ENCODE measurements around the gene MAN1A1.
A peak's percentile ranks its signal among the peaks of the same experiment; 100 is the strongest.
"Not testable (repeated sequence)": the region's sequence is repeated elsewhere in the genome, so short reads cannot be mapped to it uniquely, and the experiment has no call there.

MAN1A1 gene

DNA sequence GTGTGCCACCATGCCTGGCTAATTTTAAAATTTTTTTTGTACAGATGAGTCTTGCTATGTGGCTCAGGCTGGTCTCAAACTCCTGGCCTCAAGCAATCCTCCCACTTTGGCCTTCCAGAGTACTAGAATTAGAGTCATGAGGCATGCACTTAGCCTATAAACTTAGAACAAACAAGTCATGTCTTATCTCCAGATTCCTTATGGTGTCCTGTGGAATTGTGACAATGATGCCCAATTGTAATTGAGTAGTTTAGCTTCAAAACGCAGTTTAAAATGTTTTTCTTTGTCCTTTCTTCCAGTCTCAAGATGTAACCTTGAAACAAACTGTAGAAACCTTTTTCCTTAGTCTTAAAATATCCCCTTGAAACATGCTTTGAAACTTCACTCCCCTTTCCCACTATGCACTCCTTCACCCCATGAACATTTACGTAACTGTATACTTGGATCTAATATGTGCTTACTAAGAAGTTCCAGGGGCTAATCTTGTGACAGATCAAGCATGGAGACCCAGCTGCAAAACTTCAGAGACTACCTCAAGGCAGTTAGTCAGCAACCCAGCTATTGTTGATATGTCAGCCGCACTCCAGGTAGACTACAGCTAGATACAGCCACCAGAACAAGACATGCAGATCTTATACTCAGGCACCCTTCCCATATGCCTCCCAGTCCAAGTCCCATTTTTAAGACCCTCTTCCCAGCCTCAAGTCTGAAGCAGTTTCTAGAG, 46.2 kb downstream of the MAN1A1 start:
- DNase-seq (ENCODE audit: low spot score) = no peak

DNA sequence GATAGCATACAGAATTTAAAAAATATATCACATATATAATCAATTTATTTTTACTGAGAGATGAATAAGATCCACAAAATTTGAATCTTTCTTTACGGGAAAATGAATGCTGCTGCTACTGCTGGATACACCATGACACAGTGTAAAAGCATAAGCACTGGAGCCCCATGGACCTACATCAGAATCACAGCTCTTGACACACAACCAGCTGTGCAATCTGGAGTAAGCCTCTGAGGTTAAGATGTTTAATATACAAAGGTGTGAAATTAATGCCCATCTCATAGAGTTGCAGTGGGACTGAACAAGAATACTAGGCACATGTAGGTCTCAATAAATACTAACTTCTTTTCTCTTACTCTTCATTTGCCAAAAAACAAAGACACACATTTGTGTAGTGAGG, 48.1 kb downstream of the MAN1A1 start:
- no peak for DNase-seq (ENCODE audit: low spot score)

GRCh38 chr6:119299694-119300093, 49.9 kb downstream of the MAN1A1 start:
- no peak for DNase-seq (ENCODE audit: low spot score)

- DNase-seq (ENCODE audit: low spot score) = no peak
Observed at GRCh38 chr6:119297049-119297448, 52.5 kb downstream of the MAN1A1 start.

DNA sequence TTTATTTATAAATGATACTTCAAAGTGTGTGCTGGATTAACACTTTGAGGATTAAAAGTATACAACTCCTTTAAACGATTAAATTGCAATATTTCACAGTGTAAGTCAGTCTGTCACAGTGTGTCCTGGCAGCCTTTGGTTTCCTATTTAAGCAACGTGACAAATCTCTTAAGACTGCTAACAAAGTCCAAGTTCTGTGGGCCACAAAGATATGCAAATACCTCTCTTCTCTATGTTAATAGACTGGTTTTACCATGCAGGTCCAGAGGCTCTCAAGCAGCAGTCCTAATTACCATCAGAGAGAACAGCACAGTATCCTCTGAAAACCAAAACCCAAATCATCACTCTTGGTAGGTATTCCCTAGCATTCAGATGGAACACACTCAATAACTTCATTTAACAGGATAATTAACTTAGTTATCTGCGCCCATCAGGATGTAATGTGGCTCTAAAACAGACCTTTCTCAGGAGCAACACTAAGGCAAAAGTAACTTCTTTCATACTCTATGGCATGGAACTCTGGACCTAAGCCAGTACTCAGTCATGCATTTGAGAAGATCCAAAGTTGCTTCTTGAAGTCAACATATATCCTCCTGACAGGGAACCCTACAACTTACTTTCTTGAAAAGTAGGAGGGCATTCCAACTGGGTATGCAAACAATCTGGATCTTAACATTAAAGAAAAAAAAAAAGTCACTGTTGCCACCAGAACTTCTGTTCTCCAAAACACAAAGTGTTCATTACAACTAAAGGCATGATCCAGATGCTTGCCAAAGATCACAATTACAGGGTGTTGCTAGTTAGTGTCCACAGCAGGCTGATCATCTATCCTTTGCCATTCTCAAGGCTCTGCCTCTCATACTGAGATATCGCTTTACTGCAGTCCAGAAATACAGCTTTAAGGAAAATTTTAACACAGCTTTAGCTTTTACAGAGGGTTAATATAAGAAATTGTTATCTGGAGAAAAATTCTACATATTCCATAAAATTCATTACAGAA, 53.2 kb downstream of the MAN1A1 start:
- DNase-seq (ENCODE audit: low spot score) = no peak

- DNase-seq (ENCODE audit: low spot score) = no peak
Observed at GRCh38 chr6:119294984-119295383, 54.6 kb downstream of the MAN1A1 start.

GRCh38 chr6:119291060-119291459, 58.5 kb downstream of the MAN1A1 start:
- not testable (repeated sequence) for DNase-seq (ENCODE audit: low spot score)

GRCh38 chr6:119290306-119290705, 59.3 kb downstream of the MAN1A1 start:
- DNase-seq (ENCODE audit: low spot score) = no peak

DNA sequence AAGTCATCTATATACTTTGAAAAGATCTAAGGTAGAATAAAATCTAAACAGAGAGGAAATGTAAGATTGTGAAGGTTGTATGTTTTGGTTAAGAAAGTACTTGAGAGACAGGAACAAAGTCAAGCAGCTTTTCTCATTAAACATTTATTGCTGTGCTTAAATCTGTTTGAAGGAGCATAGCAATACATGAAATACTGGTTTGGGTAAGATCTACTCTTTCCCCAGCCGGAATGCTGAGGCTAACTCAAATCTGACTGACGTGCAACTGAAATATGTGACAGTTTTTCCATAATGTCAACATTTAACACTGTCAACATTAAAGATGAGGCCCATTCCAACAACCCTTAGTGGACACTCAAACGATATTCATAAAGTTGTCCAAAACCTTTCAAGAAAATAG, 59.9 kb downstream of the MAN1A1 start:
- DNase-seq (ENCODE audit: low spot score) = no peak

DNA sequence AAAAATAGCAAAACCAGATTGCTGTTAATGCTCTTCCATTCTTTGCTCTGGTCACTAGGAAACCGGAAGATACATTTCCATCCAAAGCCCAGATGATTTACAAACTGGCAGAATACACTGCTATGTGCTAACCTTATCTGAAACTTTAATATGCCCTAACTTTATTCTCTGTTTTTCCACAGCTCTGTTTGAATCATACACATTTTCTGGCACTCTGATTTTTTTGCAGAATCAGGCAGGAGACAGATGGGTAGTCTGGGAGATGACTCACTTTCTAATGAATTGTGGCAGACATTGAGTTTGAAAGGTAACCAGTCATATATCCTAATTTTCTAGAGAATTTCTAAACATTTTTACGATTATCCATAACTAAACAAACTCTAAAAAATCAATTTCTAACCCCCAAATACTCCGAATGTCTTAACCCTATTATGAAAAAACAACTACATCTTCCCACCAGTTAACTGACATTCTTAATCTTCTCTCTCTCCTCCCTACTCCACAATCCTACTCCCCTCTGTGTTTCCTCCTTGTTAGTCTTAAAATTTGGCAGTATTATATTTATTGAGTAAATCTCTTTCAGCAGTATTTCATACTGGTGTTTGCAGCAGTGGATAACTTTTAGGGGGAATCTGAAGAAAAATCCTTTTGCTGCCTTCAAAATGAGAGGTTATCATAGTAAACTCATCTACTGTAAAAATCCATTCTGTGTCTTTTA, 63.5 kb downstream of the MAN1A1 start:
- no peak for DNase-seq (ENCODE audit: low spot score)

GRCh38 chr6:119284861-119285521, 64.6 kb downstream of the MAN1A1 start:
- peak; percentile 20 for DNase-seq (ENCODE audit: low spot score)

DNA sequence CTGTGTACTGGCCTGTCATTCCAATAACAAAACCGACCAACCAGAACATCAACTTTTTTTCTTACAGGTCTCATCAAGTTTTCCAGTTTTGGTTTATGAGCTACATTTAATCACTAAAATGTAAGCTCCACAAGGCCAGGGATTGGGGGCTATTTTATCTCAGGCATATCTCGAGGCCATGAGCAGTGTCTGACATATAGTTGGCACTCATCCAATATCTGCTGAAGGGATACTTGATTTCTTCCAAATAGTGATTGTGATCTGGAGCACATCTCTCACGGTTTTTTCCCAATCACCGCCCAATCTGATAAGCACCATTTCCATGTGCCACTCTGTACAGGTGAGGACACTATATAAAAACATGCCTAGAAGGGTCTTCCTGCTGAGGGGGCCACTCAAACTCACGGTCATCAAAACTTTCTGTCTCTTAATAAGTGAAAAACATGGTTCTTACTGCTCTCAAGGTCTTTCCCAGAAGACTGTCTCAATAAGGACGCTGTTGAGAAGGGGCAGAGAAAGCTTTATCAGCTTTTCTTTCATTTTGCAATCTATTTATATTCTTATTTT, 65.5 kb downstream of the MAN1A1 start:
- DNase-seq (ENCODE audit: low spot score) = no peak

- DNase-seq (ENCODE audit: low spot score) = no peak
Observed at GRCh38 chr6:119283214-119283613, 66.3 kb downstream of the MAN1A1 start.

DNA sequence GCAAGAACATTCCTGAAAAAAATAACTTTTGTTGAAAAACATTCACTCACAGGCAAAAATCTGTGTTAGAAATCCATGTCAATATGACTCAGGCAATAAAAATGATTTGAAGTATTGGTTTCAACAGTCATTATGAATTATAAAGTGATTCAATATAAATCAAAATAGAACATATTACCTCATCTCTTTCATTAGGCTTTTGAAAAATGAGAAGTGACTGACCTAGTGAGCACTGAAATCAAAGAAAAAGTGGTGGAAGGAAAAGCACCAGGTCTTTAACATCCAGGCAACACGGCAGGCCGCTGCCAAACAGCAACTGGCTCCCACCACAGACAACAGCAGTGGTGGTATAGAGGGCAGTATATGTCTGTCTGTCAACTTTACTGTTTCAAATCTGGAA, 68.9 kb downstream of the MAN1A1 start:
- DNase-seq (ENCODE audit: low spot score) = no peak

GRCh38 chr6:119280080-119280479, 69.5 kb downstream of the MAN1A1 start:
- DNase-seq (ENCODE audit: low spot score) = no peak

DNA sequence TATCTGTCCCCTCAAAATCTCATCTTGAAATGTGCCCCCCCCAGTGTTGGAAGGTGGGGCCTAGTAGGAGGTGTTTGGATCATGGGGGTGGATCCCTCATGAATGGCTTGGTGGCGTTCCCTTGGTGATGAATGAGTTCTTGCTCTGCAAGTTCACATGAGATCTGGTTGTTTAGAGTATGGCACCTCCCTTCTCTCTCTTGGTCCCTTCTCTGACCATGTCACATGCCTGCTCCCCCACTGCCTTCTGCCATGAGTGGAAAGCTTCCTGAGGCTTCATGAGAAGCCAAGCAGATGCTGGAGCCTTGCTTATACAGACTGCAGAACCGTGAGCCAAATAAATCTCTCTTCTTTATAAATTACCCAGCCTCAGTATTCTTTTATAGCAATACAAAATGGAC, 70.9 kb downstream of the MAN1A1 start:
- DNase-seq (ENCODE audit: low spot score) = no peak

DNA sequence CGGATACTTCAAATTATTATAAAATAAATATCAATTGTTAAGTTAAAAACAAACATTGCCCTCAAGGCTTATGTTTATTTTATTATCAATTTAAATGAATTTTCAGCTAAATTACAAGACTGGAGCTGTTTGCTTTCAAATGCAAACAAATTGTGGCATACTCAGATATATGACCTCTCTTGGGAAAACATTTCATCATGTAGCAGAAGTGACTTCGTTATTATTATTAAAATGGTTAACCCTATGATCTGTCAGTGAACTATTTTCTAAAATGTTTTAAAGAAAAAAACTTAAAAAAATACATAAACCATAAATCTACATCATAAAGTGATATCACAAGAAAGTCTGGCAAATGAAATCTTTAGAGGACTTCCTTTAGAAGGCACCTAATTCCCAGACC, 72.5 kb downstream of the MAN1A1 start:
- no peak for DNase-seq (ENCODE audit: low spot score)

DNA sequence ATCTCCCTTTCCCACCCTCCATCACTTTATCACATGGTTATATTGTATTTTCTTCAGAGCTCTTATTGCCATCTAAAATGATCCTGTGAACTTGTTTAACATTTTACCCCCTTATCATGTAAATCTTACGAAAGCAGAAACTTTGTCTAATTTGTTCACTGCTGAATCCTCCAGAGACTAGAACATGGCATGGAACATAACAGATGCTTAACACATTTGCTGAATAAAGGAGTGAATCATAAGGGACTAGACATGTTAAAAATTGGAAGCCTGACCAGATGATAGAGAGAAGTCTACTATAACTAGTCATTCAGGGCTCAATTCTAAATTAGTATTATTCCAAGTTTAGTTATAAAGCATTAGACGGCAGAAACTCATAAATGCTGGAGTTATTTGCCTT, 73.3 kb downstream of the MAN1A1 start:
- no peak for DNase-seq (ENCODE audit: low spot score)

GRCh38 chr6:119274197-119274595, 75.4 kb downstream of the MAN1A1 start:
- peak; percentile 49 for DNase-seq (ENCODE audit: low spot score)

DNA sequence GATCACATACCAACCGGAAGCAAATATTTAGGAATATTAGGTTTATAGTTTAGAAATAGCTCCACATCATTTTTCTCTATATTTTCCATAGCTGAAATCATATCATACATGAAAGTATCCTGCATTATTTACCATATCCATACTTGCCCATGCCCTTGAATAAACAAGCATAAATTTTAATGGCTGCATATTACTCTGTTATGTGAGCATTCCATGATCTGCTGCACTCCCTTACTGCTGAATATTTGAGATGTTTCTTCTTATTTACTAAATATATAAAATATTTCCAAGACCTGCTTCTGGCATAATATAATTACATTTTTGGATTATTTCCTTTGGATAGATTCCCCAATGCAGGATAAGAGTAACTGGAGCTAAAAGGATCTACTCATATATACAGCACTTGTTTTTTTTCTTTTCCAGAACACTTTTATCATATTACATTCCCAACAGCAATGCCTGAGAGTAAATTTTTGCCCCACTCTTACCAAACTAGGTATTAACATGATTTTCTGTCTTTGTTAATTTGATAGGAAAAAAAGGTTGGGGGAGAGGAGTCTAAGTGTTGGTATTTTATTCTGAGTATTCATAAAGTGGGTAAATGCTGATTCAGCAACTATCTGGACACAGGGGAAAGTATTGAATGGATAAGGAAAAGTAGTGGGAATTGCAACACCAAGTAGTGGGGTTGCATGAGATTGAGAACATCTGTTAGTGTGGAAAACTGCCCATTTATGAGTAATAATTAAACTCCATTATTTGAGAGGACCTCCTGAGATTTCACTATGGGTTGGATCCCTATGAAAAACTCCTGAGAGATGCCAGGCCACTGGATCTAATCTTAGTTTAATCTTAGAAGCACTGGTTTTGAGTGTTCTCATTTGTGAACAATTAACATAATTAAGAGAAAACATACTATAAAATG, 76.0 kb downstream of the MAN1A1 start:
- DNase-seq (ENCODE audit: low spot score) = peak; percentile 40

Data from SK-N-DZ (cell line).